C4-2B (cell line): ENCODE data around the gene NRP2.

Experiments used
- H3K27ac ChIP-seq: fragments of 450-650 bp; 2 replicates; pipeline ENCODE4 v1.5.1; 2017
- CTCF ChIP-seq: fragments of 450-650 bp; conservative IDR thresholded peaks from 2 replicates; pipeline ENCODE4 v1.5.1; 2017; ENCODE audit warnings: mild to moderate bottlenecking
- ZFX ChIP-seq: fragments of 450-650 bp; IDR thresholded peaks from 2 replicates; pipeline ENCODE4 v1.6.1; 2017

NRP2 gene, protein sequence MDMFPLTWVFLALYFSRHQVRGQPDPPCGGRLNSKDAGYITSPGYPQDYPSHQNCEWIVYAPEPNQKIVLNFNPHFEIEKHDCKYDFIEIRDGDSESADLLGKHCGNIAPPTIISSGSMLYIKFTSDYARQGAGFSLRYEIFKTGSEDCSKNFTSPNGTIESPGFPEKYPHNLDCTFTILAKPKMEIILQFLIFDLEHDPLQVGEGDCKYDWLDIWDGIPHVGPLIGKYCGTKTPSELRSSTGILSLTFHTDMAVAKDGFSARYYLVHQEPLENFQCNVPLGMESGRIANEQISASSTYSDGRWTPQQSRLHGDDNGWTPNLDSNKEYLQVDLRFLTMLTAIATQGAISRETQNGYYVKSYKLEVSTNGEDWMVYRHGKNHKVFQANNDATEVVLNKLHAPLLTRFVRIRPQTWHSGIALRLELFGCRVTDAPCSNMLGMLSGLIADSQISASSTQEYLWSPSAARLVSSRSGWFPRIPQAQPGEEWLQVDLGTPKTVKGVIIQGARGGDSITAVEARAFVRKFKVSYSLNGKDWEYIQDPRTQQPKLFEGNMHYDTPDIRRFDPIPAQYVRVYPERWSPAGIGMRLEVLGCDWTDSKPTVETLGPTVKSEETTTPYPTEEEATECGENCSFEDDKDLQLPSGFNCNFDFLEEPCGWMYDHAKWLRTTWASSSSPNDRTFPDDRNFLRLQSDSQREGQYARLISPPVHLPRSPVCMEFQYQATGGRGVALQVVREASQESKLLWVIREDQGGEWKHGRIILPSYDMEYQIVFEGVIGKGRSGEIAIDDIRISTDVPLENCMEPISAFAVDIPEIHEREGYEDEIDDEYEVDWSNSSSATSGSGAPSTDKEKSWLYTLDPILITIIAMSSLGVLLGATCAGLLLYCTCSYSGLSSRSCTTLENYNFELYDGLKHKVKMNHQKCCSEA

DNA sequence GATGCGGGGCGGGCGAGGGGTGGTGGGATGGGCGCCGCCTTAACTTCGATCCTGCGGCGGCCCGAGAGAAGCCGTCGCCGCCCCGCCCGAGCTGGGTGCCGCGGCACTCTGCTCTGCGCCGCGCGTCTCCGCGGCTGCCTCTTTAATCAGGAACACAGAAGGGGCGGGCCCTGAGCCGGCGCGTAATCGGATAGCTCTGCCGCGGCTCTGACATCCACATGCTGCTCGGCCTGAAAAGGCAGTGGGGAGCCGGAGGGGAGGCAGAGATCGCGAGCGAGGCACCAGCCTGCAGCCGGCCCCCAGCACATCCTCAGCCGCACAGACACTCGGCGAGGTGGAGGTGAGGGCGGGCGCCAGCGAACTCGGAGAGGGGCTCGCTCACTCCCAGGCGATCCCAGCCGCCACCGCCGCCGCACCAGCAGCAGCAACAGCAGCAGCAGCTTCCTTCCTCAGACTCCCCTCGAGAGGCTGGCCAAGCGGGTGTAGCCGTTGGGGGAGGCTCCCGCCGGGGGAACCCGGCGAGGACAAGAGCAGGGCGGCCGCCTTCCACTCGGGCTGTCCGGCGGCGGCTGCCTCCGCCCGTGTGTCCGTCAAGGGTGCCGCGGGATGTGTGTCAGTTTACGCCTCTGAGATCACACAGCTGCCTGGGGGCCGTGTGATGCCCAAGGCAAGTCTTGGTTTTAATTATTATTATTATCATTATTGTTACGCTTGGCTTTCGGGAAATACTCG, at the start of gene NRP2:
Gene NRP2 (plus strand): TSS at position 263 of the 732 bp plus-strand sequence. CDS start 790 bp downstream, outside the sequence.
- TF ChIP-seq CTCF (no peak), ZFX (no peak)
- H3K27ac ChIP-seq, result no peak within 1 kb of the TSS

DNA sequence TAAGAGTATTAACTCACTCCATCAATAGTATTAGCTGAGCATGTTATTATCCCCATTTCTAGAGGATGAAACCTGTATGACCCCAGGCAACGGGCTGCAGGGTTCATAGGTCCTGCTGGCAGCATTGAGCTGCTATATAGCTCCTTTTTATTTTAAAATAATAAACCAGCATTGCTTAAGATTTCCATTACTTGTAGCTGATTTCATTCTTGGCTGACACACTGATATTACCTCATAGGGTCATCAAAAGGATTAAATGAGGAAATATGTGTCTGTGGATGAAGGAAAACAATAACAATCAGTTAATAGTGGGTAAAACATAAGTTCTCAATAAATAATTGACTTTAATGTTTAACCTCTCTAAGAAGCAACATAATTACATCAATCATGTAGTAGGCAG, 48.3 kb upstream of the NRP2 start:
- H3K27ac ChIP-seq, result no peak overlapping the region
- TF ChIP-seq ZFX, result no peak
- TF ChIP-seq CTCF, result no peak

- H3K27ac ChIP-seq, result no peak overlapping the region
- TF ChIP-seq ZFX (no peak), CTCF (no peak)
Observed at GRCh38 chr2:205636549-205637319, 45.6 kb upstream of the NRP2 start.

- H3K27ac ChIP-seq, result no peak overlapping the region
- TF ChIP-seq CTCF, result no peak
- TF ChIP-seq ZFX, result no peak
Observed at GRCh38 chr2:205637320-205637602, 45.0 kb upstream of the NRP2 start.

DNA sequence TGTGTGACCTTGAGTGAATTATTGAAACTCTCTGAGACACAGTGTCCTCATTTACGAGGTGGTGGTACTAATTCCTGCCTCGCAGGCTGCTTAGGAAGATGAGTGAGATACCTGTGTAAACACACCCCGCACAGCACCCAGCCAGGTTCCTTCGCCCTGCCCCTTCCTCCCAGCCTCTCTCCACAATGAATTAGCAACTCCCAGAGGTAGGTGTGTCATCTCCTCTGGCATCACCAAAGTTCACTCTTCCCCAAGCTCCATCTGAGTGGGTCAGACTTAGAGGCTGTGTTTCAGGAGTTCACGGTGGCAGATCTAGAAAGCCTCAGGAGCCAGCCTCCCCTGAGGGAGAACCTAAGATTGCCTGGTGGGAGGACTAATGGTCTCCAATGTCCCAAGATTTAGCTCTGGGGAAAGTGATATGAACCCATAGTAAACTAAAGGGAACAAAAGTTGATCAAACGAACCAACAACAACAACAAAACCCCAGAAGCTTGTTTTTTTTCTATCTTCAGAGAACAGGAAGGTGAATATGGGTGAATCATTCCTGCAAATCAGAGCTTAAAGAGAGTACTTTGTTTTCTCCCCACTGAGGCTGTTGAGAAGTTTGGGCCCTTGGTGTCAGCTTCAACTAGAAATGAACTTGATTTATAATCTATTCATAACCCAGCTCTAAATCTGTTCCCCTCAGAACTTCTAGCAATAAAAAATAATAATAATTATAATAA, 44.4 kb upstream of the NRP2 start:
- TF ChIP-seq ZFX, result no peak
- TF ChIP-seq CTCF, result no peak
- H3K27ac ChIP-seq, result no peak overlapping the region

DNA sequence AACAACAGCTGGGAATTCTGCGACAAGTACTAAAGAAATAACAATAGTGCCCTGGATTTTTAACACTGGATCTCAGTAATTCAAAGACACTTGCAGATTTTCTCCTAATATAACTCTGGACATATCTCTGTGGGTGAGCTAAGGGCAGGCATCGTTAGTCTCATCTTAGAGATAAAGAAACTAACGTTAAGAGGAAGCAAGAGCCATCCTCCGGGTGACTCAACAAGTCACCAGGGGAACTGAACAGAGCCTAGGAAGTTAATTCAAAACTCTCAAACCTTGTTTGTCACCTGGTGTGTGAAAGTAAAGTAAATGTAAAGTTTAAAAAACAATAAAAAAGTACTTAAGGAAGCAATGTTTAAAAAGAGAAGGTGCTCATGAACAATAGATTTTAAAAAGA, 41.6 kb upstream of the NRP2 start:
- no peak for TF ChIP-seq CTCF
- TF ChIP-seq ZFX, result no peak
- H3K27ac ChIP-seq, result no peak overlapping the region
